Myometrial cell (primary cell): ENCODE results near the gene BEND3. TPM values are rescaled to one million over a fixed set of nuclear protein-coding genes. Genes with fewer than 3 reads are reported as not detected.

Experiments
- total RNA-seq: library from RNA; depleted of rRNA; stranded (reverse); fragments of >200 nt; gene quantifications from 2 replicates; pipeline ENCODE4 v1.2.3, GENCODE V29; 2015

The BEND3 gene
- 0.71 and 0.86 TPM in 2 replicates for total RNA-seq

DNA sequence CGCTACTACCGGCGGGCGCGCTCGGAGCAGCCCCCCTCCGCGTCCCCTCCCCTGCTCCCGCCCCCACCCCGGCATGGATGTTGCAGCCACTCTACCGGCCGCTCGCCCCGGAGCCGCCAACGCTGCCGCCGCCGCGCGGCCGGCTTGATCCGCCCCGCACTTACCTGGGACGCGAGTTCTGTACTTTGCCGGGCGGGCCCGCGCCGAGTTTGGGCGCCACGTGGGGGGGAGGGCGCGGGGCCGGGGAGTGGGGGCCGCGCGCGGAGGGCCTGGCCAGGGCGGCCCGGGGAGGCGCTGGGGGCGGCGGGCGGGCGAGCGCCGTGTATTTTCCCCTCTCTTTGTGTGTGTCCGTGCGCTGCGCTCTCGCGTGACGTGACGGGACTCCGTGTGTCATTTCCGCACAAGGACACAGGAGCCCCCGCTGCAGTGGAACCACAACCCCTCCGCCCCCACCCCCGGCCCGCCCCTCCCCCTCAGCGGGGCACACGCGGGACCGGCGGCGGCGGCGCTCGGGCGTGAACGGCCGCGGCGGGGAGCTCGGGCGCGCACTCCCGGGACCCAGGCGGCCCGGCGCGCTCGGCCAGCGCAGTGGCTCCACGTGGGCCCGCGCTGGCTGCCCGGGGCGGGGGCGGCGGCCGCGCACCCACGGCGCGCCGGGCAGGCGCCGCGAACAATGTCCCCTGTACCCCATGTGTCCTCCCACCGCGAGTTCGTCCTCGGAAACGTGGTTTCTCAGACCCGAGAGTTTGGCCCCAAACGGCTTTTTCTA, at the start of gene BEND3:
Gene BEND3, minus strand, starts transcription at position 590 of the 769 bp plus-strand sequence. CDS start 16,230 bp downstream, outside the sequence.

Other genes starting within 250 kb of the BEND3 start
- under 0.01 TPM in 1 of 2 replicates, not detected in the other for gene CD24, start 140.8 kb downstream of the BEND3 start, total RNA-seq
- 9.6 and 13.0 TPM in 2 replicates for gene MTRES1, start 87.3 kb downstream of the BEND3 start, total RNA-seq